Activated naive CD8-positive, alpha-beta T cell (primary cell): ENCODE measurements around the gene ZNF692.
"Not testable (repeated sequence)": the region's sequence is repeated elsewhere in the genome, so short reads cannot be mapped to it uniquely, and the experiment has no call there.

Experiments
- H3K27ac Mint-ChIP-seq: one replicate; pipeline ENCODE4 v1.8.0; 2021; ENCODE audit warnings: mixed read lengths
- H3K27me3 Mint-ChIP-seq: one replicate; pipeline ENCODE4 v1.8.0; 2021; ENCODE audit warnings: mixed read lengths
- H3K36me3 Mint-ChIP-seq: one replicate; pipeline ENCODE4 v1.8.0; 2021; ENCODE audit warnings: mixed read lengths
- H3K4me1 Mint-ChIP-seq: one replicate; pipeline ENCODE4 v1.8.0; 2021; ENCODE audit warnings: low read depth, mixed read lengths
- H3K4me3 Mint-ChIP-seq: one replicate; pipeline ENCODE4 v1.8.0; 2021; ENCODE audit warnings: mild to moderate bottlenecking, mixed read lengths
- H3K9me3 Mint-ChIP-seq: one replicate; pipeline ENCODE4 v1.8.0; 2021; ENCODE audit warnings: low read depth, mixed read lengths

ZNF692 gene

GRCh38 chr1:248815407-248816034 lies 43.4 kb downstream of the ZNF692 start:
- H3K36me3 Mint-ChIP-seq: peaks cover 5% of the 10 kb centered on the region
- H3K4me3 Mint-ChIP-seq: peak overlapping the region; percentile 28
- no peaks in the 10 kb centered on the region for H3K9me3 Mint-ChIP-seq
- peak overlapping the region; percentile 83 for H3K27ac Mint-ChIP-seq
- peaks cover 40% of the 10 kb centered on the region for H3K4me1 Mint-ChIP-seq
- no peaks in the 10 kb centered on the region for H3K27me3 Mint-ChIP-seq

DNA sequence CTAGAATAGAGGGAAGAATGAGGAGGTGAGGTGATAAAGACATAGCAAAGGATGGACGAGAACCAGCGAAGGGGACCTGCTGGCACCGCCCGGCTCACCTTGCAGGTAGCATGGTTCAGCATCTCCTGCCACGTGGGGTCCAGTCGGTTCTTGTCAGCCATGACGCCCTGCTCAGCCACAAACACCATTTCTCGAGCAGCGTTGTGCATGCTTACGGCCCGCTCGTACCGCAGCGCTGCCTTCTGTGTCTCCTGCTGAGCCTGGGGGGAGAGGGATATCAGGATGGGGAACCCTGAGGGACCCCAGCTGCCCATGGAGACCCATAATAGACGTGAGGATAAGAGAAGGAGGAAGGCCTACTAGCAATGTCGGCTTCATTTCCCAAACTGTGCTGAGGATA lies 44.5 kb downstream of the ZNF692 start:
- peaks cover 33% of the 10 kb centered on the region for H3K4me1 Mint-ChIP-seq
- H3K9me3 Mint-ChIP-seq: no peaks in the 10 kb centered on the region
- H3K27ac Mint-ChIP-seq: no peak overlapping the region
- H3K27me3 Mint-ChIP-seq: no peaks in the 10 kb centered on the region
- no peak overlapping the region for H3K4me3 Mint-ChIP-seq
- H3K36me3 Mint-ChIP-seq: peaks cover 5% of the 10 kb centered on the region

DNA sequence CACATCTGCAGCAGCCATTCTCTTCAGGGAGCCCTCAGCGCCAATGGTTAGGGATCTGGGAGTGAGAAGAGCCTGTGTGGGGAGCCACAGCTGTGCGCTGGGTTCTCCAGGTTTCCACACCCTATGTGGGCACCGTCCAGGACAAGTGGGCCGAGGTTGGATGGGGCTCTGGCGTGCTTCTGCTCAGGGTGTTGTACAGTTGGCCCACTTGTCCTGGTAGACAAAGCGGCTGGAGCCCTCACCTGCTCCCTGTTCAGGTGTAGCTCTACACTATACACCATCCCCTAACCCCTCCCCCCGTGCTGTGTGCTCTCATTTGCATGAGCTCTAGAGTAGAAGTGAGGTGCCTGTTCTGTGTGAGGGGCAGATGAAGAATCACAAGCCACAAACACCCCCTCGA lies 45.3 kb downstream of the ZNF692 start:
- H3K27ac Mint-ChIP-seq: no peak overlapping the region
- peaks cover 5% of the 10 kb centered on the region for H3K36me3 Mint-ChIP-seq
- no peaks in the 10 kb centered on the region for H3K27me3 Mint-ChIP-seq
- H3K4me3 Mint-ChIP-seq: no peak overlapping the region
- peaks cover 27% of the 10 kb centered on the region for H3K4me1 Mint-ChIP-seq
- no peaks in the 10 kb centered on the region for H3K9me3 Mint-ChIP-seq

DNA sequence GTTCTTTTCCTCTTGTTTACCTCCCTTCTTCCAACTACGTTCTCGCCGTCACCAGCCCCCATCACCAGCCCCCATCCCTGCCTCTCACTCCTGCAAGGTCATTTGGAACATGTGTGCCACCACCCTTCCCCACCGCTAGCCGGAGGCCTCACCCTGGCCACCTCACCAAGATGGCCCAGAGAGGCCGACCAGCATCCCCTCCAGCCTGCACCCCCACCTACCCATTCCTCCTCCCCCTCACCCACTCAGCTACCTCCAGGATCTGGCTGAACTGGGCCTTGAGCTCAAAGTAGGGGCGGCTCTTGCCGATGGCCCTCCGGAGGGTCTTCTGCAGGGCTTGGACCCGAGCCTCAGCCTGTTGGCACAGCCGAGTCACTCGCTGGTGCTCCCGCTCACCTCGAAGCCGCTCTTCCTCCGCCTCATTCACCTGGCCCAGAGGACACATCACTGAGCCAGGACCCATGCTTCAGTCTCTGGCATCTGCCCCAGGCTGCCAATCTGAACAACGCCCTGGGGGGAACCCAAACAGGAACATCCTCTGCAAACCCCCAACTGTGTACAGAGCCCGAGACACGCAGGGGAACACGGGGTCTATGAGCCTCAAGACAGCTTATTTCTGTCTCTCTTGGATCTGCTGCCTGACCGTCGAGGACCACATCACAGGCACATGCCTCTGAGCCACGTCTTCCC lies 46.0 kb downstream of the ZNF692 start:
- Mint-ChIP-seq H3K9me3 (no peaks in the 10 kb centered on the region), H3K27ac (no peak overlapping the region), H3K27me3 (no peaks in the 10 kb centered on the region), H3K36me3 (peaks cover 5% of the 10 kb centered on the region), H3K4me1 (peaks cover 22% of the 10 kb centered on the region), H3K4me3 (no peak overlapping the region)

DNA sequence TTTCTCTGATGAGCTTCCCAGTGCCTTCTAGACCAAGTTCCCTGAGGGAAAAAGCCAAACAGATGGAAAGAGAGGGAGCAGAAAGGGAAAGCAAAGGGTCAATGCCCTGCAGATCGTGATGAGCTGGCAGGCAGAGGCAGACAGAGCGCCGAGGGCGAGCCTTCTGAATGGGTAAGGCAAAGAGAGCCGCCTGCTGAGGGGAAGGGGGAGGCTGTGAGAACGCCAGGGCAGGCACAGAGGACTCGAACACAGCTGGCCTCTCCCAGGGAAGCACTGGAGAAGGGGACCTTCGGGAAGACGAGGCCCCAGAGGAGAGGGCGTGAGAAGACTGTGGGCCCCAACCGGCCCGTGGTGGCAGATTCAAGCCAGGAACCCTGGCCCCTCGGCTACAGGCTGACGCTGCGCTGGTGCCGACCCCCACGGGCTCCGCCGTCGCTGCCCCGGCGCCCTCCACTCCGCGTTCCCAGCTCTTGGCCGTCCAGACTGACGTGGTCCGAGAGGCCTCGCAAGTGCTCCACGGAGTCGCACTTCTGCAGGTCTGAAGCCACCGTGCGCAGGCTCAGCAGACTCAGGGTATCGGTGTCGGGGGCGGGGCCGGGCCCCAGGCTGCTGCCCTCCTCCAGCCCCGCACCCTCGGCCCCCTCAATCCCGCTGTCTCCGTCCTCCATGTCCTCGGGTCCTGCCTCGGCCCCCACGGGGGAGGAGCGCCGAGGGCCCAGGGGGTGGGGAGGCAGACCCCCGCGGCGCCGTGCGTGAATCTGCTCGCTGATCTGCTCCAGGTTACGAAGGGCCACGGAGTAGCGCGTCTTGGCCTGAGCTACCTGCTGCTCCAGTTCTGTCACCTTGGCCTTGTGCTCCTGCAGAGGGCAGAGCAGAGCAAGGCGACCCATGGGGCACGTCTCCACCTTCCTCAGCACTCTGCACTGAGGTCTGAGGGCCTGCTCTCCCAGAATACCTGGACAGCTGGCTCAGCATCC lies 47.1 kb downstream of the ZNF692 start:
- Mint-ChIP-seq H3K27me3 (no peaks in the 10 kb centered on the region), H3K9me3 (no peaks in the 10 kb centered on the region), H3K36me3 (peaks cover 5% of the 10 kb centered on the region), H3K4me3 (no peak overlapping the region), H3K27ac (no peak overlapping the region), H3K4me1 (peaks cover 12% of the 10 kb centered on the region)

DNA sequence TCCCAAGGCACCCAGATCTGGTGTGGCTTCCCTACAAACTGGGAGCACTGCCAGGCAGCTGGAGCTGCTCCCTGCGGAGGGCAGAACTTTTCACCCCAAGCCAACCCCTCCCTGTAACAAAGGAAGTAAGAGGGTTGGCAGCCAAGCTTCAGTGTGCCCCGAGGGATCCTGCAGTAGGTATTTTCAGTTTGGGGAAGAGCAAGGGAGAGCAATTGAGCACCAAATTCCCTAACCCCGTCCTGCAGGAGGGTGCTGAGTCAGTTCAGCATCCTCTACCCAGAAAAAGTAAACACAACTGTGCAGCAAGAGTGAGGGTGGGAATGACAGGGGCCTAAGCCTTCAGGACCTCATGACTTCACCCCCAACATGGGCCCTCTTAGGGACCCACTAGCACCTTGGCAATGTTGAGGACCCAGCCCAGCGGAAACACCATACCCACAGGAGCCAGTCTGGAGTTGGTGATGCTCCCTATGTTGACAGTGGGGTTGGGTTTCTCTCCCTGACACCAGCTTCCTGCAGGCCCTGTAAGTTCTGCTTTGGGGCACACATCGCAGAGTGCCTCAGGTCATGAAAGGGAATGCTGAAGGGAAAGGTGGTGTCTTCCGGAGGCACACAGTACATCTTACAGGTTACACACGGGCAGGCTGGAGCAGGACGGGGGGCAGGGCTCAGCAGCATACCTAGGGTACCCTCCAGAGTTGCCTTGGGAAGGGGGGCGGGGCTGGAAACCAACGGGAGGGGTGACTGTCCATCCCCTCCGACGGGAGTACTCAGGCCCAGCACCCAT lies 48.0 kb downstream of the ZNF692 start:
- Mint-ChIP-seq H3K27me3 (no peaks in the 10 kb centered on the region), H3K27ac (no peak overlapping the region), H3K4me1 (peaks cover 6% of the 10 kb centered on the region), H3K4me3 (no peak overlapping the region), H3K36me3 (peaks cover 5% of the 10 kb centered on the region), H3K9me3 (no peaks in the 10 kb centered on the region)

- H3K9me3 Mint-ChIP-seq: no peaks in the 10 kb centered on the region
- peak overlapping the region; percentile 47 for H3K27ac Mint-ChIP-seq
- no peak overlapping the region for H3K4me3 Mint-ChIP-seq
- peaks cover 4% of the 10 kb centered on the region for H3K4me1 Mint-ChIP-seq
- peaks cover 5% of the 10 kb centered on the region for H3K36me3 Mint-ChIP-seq
- H3K27me3 Mint-ChIP-seq: no peaks in the 10 kb centered on the region
Observed at GRCh38 chr1:248810000-248810726, 48.7 kb downstream of the ZNF692 start.

DNA sequence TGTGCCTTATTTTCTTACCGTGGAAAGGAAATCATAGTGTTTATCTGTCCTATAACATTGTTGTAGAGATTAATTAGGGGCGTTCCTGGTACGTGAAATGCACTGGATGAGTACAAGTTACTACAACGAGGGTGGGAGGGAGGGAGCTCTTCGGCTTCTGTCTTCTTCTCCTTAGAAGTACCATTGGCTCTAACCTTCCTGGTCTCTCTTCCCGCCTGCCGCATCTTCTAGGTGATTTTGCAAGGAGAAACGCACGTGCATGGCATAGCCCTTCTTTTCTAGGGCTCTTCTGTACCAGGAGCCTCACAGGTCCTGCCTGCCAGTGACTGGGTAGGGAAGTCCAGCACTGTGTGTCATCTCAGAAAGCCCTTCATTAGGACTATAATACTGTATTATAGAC lies 50.0 kb downstream of the ZNF692 start:
- H3K27me3 Mint-ChIP-seq: peaks cover under 1% of the 10 kb centered on the region
- H3K27ac Mint-ChIP-seq: no peak overlapping the region
- H3K4me1 Mint-ChIP-seq: peaks cover 11% of the 10 kb centered on the region
- peaks cover 2% of the 10 kb centered on the region for H3K36me3 Mint-ChIP-seq
- H3K4me3 Mint-ChIP-seq: no peak overlapping the region
- H3K9me3 Mint-ChIP-seq: no peaks in the 10 kb centered on the region

DNA sequence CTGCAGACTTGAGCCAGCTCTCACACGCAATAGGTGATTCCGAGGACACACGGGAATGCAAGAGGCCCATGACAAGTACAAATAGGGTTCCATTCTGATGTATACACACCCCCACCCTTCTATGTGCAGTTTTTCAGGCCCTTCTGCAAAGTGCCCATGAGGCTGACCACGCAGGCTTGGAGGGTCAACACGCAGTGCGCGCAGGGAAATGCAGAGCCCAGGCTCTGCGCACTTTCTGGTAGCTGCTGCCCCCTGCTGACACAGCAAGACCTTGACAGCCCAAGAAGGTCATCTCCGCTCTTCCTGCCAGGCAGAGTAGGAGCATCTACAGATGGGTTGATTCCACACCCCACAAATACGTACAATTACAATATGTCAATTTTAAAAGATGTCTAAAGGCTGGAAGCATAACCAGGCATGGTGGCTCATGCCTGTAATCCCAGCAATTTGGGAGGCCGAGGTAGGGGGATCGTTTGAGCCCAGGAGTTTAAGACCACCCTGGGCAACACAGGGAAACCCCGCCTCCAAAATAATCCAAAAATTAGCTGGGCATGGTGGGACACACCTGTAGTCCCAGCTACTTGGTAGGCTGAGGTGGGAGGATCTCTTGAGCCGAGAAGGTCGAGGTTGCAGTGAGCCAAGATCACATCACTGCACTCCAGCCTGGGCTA lies 51.7 kb downstream of the ZNF692 start:
- H3K4me1 Mint-ChIP-seq: peaks cover 11% of the 10 kb centered on the region
- H3K36me3 Mint-ChIP-seq: no peaks in the 10 kb centered on the region
- no peak overlapping the region for H3K27ac Mint-ChIP-seq
- H3K27me3 Mint-ChIP-seq: peaks cover 2% of the 10 kb centered on the region
- no peaks in the 10 kb centered on the region for H3K9me3 Mint-ChIP-seq
- H3K4me3 Mint-ChIP-seq: no peak overlapping the region

DNA sequence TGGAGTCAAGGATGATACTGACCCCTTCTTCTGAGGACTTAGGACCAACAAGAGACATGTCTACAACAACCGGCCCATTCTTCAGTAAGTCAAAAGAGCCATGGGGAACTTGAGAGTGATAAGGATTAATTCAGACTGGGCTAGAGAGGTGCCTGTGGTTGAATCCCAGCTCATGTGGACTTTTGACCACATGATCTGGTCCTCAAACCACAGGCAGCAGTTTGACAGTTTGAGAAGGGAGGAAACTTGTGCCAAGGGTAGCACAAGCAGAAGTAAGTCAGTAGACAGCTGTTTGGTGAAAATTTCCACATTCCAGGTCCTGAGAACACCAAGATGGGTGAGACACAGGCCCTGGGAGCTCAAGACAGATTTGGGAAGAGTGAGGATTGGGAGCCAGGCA lies 53.0 kb downstream of the ZNF692 start:
- Mint-ChIP-seq H3K4me3 (no peak overlapping the region), H3K9me3 (no peaks in the 10 kb centered on the region), H3K36me3 (no peaks in the 10 kb centered on the region), H3K27me3 (peaks cover 8% of the 10 kb centered on the region), H3K27ac (no peak overlapping the region), H3K4me1 (peaks cover 11% of the 10 kb centered on the region)

DNA sequence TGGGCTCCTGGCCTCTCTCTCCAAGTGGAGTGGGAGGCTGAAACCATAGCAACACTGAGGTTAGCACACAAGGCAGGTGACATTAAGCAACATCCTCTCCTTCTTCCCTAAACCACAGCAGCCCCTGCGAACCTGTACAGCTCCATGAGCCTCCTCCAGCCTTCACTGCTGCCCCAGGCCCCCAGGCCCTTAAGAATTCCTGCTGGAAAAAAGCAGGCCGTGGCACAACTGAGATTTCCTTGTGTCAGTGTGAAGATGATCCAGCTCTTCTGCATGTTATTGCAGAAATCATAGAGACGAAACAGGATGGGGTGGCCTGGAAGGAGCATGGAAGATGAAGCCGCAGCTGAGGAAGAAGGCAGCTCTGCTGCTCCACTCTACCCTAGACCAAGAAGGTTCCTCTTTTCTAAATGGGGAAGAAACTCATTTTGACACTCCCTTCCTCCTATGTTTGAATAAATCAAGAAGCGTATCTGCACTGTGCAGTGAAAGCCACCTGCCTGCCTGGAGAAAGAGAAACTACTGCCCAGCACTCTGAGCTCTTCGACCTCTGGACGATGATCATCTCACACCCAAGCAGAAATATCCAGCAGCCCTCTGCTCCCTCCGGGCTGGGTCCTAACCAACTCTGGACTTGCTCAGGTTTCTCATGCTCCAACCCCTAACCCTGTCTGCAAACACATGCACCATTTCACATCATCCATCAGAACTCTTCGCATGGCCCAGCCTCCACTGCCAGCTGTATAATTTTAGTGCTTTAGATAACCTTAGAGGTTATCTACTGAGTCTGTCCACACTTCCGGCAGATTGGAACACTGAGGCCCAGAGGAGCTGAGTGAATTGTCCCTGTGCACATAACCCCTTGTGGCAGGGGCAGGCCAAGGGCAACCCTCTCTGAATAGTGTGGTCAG lies 53.9 kb downstream of the ZNF692 start:
- H3K27me3 Mint-ChIP-seq: peaks cover 10% of the 10 kb centered on the region
- H3K9me3 Mint-ChIP-seq: no peaks in the 10 kb centered on the region
- no peak overlapping the region for H3K27ac Mint-ChIP-seq
- no peaks in the 10 kb centered on the region for H3K36me3 Mint-ChIP-seq
- H3K4me3 Mint-ChIP-seq: no peak overlapping the region
- H3K4me1 Mint-ChIP-seq: peaks cover 11% of the 10 kb centered on the region

DNA sequence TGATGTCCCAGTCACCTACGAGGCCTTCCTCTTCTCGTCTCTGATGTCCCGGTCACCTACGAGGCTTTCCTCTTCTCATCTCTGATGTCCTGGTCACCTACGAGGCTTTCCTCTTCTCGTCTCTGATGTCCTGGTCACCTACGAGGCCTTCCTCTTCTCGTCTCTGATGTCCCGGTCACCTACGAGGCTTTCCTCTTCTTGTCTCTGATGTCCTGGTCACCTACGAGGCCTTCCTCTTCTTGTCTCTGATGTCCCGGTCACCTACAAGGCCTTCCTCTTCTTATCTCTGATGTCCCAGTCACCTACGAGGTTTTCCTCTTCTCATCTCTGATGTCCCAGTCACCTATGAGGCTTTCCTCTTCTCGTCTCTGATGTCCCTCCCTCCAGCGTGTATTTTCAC lies 55.4 kb downstream of the ZNF692 start:
- not testable (repeated sequence) for H3K9me3 Mint-ChIP-seq, H3K27ac Mint-ChIP-seq, H3K4me3 Mint-ChIP-seq, H3K36me3 Mint-ChIP-seq
- peaks cover 12% of the 10 kb centered on the region for H3K27me3 Mint-ChIP-seq
- peaks cover 11% of the 10 kb centered on the region for H3K4me1 Mint-ChIP-seq

DNA sequence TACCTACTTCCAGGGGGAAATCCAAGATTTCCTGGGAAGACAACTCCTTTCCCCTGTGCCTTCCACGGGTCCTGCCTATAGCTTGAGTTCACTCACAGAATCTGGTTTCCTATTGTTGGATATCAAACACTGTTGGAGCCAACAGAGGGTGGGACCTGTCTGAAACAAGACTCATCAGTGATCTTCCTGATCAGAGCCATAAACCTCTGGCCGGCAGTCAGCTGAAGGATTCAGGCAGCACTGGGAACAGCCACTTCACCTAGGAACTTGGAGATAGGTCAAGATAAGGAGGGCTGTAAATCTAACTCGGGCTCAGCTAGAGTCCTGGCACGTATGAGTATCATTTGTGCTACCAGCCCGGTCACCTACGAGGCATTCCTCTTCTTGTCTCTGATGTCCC lies 56.4 kb downstream of the ZNF692 start:
- no peaks in the 10 kb centered on the region for H3K36me3 Mint-ChIP-seq
- peaks cover 14% of the 10 kb centered on the region for H3K27me3 Mint-ChIP-seq
- H3K27ac Mint-ChIP-seq: no peak overlapping the region
- peaks cover 11% of the 10 kb centered on the region for H3K4me1 Mint-ChIP-seq
- no peaks in the 10 kb centered on the region for H3K9me3 Mint-ChIP-seq
- H3K4me3 Mint-ChIP-seq: no peak overlapping the region
